Measurements from ENCODE around the gene EZH2.

DNA sequence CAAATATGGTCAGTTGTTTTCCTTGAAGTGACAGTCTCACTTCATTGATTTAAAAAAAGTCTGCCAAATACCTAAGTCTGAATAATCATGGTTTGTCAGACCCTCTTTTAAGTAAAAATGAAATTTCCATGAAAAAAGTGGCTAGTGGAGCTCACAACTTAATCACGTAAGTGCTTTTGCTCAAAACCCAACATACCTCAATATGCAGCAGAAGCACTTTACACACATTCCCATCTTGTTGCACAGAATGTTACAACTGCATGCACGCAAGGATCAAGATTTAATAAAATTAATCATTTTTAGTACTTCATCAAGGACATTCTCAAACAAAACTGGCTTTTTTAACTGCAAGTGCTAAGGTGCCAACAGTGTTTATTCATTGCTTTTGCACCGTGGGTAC is 21.6 kb downstream of the EZH2 start:
- no peak for TF ChIP-seq POLR2A (IDR thresholded peaks at IDR 0.05)
- no peak for TF ChIP-seq CTCF (IDR thresholded peaks at IDR 0.05)
